Fibroblast of upper back skin (primary cell): ENCODE results near the gene UBAP1L.

Source experiments
- DNase-seq: peaks from one replicate; pipeline ENCODE4 v3.0.0-alpha.2; 2013

UBAP1L gene

GRCh38 chr15:65062061-65062460 is 52.9 kb downstream of the UBAP1L start:
- DNase-seq = no peak

- no peak for DNase-seq
Observed at GRCh38 chr15:65060641-65061397, 54.2 kb downstream of the UBAP1L start.

GRCh38 chr15:65059931-65060596 is 54.9 kb downstream of the UBAP1L start:
- DNase-seq = no peak

- no peak for DNase-seq
Observed at GRCh38 chr15:65059369-65059750, 55.6 kb downstream of the UBAP1L start.

GRCh38 chr15:65058394-65059368 is 56.3 kb downstream of the UBAP1L start:
- no peak for DNase-seq

GRCh38 chr15:65057549-65057940 is 57.5 kb downstream of the UBAP1L start:
- DNase-seq = no peak

GRCh38 chr15:65056868-65057548 is 58.0 kb downstream of the UBAP1L start:
- DNase-seq = no peak

- no peak for DNase-seq
Observed at GRCh38 chr15:65056106-65056505, 58.9 kb downstream of the UBAP1L start.

- DNase-seq = peak; percentile 34
Observed at GRCh38 chr15:65055201-65055870, 59.7 kb downstream of the UBAP1L start.

- DNase-seq = peak; percentile 59
Observed at GRCh38 chr15:65054333-65055200, 60.4 kb downstream of the UBAP1L start.

- no peak for DNase-seq
Observed at GRCh38 chr15:65052956-65053355, 62.0 kb downstream of the UBAP1L start.

- no peak for DNase-seq
Observed at GRCh38 chr15:65051266-65051665, 63.7 kb downstream of the UBAP1L start.

- no peak for DNase-seq
Observed at GRCh38 chr15:65050270-65050669, 64.7 kb downstream of the UBAP1L start.

- DNase-seq = peak; percentile 94
Observed at GRCh38 chr15:65049418-65049840, 65.6 kb downstream of the UBAP1L start.

- no peak for DNase-seq
Observed at GRCh38 chr15:65048241-65048640, 66.8 kb downstream of the UBAP1L start.

- no peak for DNase-seq
Observed at GRCh38 chr15:65044724-65045481, 70.1 kb downstream of the UBAP1L start, which contains the start of gene SLC51B. TSS of gene SLC51B (plus strand) at chr15:65045387. CDS start at chr15:65050005, 4,618 bp downstream.

- peak; percentile 22 for DNase-seq
Observed at GRCh38 chr15:65044218-65044617, 70.8 kb downstream of the UBAP1L start.

- no peak for DNase-seq
Observed at GRCh38 chr15:65042776-65043327, 72.1 kb downstream of the UBAP1L start.
